NCI-H1417 treated with DMSO at 0.1 percent for 48 hours (cell line): ENCODE data around the gene SYNDIG1.

Experiments
- DNase-seq: peaks from one replicate; lab custom pipeline; 2025; lab: John Stamatoyannopoulos, UW

The SYNDIG1 gene

DNA sequence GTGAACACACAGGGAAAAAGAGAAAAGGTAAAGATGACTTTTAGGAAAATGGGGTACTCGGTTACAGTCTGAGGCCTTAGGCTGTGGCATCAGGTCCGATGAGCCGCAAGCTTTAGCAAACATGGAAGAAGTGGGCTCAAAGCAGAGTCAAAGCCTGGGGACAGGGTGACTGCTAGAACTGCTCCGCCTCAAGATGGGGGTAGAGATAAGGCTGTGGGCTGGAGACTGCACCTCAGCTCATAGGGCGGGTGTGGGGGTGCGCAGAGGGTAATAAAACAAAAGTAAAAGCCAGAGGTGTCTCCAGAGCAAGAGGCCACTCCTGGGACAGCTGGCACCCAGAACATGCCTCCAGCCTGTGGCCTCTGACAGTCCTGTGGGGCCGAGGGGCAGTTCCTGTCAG is 21.3 kb upstream of the SYNDIG1 start:
- no peak for DNase-seq

DNA sequence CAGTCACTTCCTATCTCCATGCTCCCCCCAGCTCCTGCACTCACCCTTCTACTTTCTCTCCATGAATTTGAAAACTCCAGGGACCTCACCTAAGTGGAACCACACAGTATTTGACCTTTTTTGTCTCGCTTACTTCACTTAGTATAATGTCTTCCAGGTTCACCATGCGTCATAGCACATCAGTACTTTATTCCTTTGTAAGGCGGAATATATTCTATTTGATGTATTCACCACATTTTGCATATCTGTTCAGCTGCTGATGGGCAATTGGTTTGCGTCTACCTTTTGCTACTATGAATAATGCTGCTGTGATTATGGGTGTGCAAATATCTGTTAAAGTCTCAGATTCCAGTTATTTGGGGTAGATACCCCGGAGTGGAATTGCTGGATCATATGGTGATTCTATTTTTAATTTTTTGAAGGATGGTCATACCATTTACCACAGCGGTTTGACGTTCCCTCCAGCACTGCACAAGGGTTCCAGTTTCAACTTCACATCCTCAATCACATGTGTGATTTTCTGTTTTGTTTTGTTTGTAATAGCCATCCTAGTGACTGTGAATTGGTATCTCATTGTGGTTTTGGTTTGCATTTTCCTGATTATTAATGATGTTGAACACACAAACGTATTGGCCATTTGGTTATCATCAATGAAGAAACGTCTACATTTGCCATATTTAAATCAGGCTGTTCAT is 20.3 kb upstream of the SYNDIG1 start:
- no peak for DNase-seq

DNA sequence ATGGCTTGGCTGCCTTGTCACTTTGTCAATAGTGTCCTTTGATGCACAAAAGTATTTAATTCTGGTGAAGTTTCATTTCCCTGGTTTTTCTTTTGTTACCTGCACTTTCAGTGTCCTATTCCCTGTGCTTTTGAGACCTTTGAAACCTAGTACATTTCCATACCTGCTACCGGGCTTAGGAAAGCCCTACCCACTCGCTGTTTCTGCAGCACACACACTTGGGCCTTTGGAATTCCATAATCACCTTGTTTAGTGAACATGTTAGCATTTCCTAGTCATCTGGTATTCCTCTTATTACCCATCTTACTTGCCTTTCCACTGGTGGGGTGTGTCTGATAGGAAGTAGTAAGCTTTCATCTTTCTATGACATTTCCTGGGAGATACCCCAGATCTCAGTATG is 19.3 kb upstream of the SYNDIG1 start:
- DNase-seq = no peak

DNA sequence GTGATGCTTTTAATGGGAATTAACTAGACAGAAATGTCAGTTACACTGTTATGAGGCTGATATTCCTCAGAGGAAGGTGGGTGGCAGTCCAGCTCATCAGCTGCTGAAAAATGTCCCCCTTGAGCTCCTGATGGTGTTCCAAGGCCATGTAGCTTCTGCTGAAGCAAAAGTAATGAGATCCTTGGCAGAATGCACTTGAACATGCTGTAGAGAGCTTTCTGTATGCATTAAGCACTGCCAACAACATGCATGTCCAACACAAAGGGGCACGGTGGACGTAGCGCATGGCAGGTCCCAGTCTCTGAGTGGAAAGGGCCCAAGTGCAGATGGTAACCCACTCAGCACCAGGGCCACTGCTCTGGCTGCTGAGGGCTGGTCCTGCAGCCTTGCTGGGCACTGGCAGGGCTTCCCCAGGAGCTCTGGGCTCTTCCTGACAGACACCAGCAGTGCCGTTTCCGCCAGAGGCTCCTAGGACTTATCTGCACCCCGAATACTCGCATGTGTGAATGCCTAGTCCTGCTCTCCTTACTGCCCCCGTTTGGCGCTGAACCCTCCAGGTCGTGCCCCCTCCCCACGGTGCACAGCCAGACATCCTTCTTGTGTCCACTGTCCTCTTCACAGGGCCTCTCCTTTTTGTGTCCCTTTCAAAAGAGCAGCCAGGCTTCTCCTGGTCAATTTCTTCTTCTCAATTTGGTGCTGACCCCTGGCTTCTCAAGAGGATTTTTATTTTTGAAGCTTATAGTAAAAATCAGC is 18.6 kb upstream of the SYNDIG1 start:
- DNase-seq = no peak

DNA sequence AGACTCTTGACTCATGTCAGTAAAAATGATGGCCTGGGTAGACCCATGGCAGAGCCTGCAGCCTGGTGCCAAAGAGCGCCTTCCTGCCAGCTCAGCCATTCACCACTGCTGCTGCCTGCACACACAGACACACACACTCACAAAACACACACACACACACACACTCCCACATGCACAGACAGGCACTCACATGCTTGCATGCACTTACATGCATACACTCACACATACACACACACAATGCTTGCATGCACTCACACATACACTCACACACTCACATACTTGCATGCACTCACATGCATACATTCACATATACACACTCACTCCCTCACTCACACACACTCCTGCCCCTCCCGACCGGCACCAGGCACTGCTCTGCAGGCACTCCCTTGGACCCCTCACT is 18.0 kb upstream of the SYNDIG1 start:
- no peak for DNase-seq

DNA sequence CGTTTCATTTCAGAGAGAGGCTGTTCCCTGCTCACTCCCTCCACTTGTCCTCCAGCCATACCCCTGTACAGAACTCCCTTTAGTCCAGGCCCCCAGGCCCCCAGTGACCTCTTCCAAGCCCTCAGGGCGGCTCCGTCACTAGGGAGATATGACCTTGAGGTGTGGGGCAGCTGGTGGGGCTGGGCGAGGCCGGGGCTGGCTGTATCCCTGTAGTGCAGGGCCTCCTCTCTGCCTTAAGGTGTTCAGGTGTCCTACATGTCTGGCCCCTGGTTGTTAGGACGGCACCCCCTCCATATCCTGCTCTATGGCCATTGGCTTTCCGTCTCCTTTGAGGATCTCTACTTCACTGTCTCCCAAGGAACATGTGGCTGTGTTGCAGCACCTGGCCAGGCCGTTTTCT is 17.4 kb upstream of the SYNDIG1 start:
- DNase-seq = no peak

DNA sequence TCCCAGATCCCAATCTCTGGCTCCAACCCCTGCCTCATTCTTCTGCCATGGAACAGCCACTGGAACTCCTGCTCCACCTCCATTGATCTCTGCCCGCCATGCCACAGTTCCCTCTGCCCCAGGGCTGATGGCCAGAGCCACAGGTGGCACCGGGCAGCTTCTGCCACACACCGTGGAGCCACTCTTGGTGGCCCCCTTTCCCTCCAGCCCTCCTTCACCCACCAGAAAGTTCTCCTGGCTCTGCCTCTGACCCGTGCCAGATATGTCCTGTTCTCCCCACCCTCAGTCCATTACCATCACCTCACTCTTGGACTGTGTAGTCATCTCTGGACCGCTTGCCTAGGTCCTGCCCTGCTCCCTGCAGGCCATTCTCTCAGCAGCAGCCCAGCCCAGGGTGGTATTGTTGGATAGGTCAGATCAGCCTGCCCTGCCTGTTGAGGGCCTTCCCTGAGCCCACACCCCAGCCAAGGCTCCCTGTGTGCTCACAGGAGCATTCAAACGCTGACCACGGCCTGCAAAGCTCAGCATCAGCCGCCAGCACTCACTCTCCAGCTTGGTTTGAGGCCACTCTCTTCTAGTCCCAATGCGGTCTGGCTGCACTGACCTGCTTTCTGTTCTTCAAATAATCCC is 16.8 kb upstream of the SYNDIG1 start:
- DNase-seq = no peak

DNA sequence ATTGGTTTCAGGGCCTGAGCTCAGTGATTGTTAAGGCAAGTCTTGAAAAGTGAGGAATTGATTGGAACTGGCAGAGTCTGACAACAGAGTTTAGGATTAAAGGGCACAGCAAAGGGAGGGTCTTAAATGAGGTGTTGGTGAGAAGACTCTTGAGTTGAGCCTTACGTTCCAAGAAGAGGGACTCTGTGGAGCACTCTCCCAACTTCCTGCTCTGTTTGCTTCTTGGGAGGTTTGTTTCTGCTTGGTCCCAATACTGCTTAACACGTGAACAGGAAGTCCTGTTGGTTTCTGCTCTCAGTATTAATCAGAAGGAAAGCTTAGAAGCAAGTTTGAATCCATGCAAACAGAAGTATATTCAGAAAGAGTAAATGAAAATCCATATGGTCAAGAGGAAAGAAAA is 15.6 kb upstream of the SYNDIG1 start:
- DNase-seq = no peak

DNA sequence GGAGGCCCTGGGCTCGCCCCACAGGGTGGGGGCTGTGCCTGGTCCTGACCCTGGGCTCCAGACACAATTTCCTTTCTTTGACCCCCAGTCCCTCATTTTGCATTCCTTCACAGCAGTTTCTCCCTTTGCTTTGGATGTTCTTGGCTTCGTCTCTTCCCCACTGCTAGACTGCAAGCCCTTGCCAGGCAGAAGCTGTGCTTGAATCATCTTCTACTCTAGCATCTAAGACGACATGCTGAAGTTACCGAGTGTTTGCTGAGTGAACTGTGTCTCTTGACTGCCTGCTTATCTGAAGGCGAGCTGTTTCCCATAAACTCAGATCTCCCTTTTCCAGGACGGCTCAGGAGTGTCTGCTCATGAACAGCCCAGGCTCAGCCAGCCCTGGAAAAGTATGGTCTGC is 14.3 kb upstream of the SYNDIG1 start:
- DNase-seq = no peak

DNA sequence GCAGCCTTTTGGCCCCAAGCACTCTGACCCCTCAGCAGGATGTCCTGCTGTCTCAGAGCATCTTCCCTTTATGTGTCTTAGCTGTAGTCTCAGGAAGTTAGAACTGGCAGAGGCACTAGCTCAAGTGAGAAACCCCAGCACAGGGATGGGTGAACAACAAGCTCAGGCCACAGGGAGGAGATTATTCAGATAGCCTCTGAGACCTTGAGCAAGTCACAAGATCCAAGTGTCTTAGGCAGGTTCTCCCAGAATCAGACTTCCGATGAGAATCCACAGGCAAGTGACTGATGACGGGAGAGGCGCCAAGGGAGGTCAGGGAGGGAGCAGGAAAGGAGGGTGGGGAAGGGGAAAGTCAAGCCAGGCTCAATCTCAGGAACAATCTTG is 13.0 kb upstream of the SYNDIG1 start:
- DNase-seq = no peak

DNA sequence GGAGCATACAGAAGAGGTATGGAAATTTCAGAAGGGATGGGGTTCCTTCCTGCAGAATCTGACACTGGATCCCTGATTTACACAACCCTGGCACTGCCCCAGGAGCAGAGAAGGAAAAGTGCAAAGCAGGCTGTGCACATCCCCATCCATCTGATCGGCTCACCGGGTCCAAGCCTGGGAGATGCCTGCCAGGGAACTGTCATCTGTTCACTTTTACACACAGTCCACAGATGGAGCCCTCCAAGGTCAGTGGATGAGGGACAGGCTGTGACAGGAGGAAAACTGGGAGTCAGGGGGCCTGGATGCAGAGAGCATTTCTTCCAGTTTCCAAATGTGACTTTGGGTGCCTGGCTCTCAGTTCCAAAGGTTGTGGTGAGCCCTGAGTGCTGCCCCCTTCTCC is 11.0 kb upstream of the SYNDIG1 start:
- DNase-seq = no peak

DNA sequence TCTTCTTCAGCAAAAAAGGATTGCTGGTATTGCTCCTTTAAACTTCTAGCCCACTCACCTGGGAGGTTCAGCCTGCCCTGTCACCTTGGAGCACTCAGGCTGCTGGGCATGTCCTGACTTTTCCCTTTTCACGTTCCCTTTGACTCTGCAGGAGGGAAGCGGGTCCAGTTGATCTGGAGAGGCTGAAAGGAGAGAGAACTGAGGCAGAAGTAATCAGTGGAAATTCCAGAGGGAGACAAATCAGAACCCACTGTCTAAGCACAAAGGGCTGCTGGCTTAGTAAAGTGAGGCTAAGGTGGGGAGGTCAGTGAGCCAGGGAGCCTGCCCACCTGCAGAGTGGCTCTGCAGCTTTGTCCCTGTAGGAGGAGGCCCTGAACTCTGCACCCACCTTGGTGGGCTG is 9.7 kb upstream of the SYNDIG1 start:
- no peak for DNase-seq

DNA sequence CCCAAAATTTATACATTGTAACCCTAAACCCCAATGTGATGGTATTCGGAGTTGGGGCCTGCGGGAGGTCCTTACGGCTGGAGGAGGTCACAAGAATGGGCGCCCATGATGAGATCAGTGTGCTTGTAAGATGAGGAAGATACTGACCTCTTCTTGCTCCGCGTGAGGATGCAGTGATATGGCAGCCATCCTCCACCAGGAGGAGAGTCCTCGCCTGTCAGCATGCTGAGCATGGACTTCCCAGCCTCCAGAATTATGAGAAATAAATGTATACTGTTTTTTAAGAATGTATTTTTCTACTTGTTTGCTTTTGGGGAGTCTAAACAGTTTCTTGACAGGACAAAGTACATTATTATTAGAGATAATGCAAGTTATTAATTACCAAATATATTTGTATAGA is 8.7 kb upstream of the SYNDIG1 start:
- no peak for DNase-seq

DNA sequence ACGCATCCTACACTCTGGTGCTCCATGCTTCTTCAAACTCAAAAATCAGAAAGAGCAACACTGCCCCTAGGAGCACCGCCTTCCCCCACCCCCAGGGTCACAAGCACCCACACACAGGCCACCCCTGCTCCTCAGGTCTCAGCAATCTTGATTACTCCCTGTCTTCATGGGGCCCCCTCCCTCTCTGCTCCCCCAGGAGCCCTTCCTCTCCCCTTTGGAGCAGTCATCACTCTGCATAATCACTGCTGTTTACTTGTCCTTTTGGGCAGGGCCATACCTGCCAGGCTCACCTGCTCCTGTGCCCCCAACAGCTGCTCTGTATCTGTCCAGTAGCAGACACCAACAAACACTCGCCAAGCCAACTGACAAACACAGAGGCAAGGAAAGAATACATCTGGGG is 7.6 kb upstream of the SYNDIG1 start:
- DNase-seq = no peak

DNA sequence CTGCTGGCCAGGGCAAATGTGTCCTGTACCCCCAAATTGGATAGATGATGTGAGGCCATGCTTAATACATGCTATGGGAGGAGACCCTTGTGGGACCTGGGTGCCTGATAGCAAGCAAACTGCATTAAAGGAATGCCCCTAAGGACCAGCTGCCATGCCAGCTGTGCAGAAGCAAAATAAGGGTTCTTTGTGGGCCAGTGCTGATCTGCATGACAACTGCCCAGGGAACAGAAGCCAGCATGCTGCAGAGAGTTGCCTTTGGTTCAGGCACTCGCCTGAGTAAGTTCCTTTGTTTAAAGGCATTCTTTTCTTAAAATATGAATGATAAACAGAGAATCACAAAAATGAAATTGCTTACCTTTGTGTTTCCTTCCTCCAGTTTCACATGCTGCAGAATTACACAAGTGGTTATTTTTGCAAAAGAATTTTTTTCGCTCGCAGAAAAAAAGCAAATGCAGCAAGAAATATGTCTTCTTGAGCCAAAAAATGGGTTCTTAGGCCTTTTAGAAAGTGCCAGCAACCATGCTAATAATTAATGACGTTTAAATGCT is 6.9 kb upstream of the SYNDIG1 start:
- DNase-seq = no peak

DNA sequence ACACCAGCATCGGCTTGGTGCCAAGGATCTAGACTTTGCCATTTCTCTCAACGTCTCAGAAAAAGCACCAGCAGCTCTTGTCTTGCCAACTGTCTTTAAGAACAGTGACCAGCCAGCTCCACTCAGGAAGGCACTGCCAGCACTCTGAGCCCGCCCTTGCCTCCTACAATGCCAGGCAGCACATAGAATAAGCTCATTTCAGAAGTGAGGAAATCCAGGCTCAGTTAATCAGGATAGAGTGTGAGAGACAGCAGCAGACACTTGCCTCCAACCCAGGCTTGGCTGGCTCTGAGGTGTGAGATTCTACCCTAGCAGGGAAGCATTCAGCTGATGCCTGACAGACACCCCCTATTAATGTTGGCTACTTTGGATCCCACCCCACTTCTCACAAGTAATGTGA is 4.3 kb upstream of the SYNDIG1 start:
- DNase-seq = no peak

DNA sequence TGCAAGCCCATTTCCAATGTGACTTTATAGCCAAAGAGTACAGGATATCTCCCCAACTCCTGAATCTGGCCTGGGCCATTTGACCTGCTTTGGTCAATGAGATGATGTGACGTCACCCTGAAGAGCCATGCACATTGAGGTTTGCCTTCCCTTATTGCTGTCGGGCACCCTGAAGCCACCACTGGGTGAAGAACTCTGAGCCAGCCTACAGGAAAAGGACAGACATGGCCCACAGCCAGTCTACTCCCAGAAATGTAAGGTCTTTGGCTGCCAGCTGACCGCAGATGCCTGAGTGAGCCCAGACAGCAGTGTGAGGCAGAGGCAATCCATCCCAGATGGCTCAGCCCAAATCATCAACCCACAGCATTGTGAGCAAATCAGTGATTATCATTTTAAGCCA is 3.7 kb upstream of the SYNDIG1 start:
- DNase-seq = no peak

DNA sequence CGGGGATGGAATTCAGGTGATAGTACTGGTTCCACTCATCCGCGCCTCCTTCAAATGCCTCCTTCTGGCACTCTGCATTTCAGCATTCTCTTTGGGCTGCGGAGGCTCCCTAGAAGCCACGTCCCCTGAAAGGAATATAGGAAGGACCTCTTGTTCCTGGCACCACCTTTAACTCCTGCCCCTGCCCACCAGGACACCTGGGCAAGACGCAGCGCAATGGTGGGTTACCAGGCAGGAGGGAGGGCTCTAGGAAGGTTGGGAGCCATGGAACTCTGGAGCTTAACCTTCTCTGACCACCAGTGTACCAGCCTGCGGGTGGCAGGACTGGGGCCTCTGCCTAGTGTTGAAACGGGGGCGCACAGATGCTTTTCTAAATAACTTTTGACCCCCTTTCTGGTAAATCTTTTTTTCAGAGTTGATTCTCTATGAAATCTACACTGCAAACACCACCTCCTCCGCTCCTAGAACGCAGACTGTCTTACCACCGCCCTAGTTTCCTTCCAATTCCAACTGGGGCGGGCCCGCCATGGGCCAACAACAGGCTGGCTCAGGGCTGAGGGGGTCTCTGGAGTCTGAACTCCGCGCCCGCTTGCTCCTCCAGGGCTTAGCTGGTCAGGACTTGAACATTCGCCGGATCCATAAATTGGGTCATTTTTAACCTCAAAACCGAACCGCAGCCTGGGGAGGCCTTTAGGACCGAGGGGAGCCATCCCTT is 871 bp upstream of the SYNDIG1 start:
- DNase-seq = no peak

DNA sequence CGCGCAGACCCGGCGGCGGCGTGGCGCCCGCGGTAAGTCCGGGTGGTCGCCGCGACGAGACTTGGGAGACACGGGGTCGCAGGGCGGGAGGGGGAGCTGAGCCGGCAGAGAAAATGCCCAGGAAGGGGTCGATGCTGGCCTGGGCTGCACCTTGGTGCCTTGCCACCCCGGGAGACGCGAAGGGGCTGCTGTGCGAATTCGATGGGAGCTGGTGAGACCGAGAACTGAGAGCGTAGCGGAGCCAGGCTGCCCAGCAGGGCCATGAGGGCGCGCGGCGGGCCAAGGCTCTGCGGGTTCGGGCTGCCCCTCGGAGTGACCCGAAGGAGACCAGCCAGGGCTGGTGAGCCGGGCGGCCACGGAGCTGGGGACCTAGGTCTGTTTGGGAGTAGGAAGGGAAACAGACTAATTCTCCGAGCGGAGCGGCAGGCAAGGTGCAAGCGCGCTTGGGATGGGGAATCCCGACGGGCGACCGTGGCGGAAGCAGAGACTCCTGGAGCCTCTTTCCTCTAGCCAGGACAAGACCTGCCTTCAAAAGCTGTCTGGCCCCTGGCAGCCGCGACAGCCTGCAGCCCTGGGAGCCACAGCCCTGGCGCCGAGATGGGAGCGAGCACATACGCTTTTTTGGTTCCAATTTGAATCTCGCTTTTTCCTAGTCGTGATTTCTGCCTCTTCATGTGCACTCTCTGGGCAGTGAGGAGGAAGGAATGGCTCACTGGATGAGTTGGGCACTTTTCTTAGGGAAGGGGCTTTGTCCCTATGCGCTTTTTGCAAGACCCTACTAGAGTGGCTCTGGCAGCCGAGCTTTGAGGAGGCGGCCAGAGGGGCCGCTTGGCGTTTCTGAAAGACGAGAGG is 691 bp downstream of the SYNDIG1 start:
- DNase-seq = no peak

DNA sequence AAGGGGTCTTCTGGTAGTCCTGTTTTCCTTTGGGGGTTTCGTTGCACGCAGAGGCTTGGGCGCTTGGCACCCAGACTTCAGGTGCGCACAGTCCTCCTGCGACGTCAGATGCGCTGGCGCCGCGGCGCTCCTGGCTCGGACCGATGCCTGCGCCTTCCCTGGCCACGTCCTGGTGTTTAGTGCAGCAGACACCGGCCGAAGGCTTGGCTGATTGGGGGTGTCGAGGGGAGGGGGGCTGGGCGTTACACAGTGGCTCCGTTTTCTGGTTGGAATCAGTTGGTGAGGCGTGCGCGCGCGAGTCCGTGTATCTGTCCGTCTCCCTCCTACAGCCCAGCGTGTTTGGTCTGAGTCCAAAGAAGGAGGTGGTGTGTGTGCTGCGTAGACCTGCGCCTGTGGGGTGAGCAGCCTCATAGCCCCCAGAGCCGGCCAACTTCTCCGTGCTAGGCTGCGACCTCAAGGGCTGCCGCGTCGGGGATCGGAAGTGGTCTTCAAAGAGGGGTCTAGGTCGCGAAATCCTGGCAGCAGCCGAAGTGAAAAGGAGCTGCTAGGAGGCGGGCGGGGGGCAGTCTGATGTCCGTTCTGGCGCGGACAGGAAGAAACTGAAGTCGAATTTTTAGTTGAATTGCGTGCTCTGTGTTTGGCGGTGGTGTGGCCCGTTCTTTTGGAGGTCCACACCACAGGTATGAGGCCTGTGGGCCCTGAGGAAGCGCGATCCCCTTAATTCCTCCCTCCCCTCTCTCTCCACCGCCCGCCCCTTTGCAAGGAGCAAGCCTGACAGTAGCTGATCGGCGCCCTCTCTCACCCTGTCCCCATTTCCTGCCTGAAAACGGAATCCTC is 1.5 kb downstream of the SYNDIG1 start:
- DNase-seq = no peak

DNA sequence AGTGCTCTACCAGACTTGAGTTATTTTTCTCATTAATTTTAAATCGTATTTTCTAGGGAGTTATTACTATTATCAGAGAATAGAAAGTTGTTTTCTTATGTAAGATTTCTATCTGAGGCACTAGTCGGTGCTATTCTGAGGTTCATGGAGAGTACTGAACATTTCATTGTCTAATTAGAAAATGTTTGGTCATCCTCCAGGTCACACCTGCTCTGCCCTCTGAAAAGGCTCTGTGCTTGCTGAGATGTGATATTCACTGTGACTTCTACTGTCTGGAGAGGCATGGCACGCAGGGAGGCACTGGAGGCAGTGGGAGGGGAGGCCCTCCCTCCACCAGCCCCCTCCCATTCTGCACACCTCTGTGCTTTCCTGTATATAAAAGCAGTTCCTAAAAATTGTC is 3.0 kb downstream of the SYNDIG1 start:
- DNase-seq = no peak
